Mesenchymal stem cell (in vitro differentiated cells and primary cell): Measurements from ENCODE around the gene DHX32.
"Not testable (repeated sequence)": the region's sequence is repeated elsewhere in the genome, so short reads cannot be mapped to it uniquely, and the experiment has no call there.

Experiments
- DNase-seq: peaks from one replicate; pipeline ENCODE4 v3.0.0-alpha.2; 2013
- H2AFZ ChIP-seq: one replicate; pipeline ENCODE4 v1.6.1; 2013; ENCODE audit warnings: low read depth, mild to moderate bottlenecking, control low read depth, inconsistent platforms, low read length, moderate library complexity
- H2AK5ac ChIP-seq: 2 replicates; pipeline ENCODE4 v1.6.1; 2013; ENCODE audit warnings: low read length, moderate library complexity, mild to moderate bottlenecking, inconsistent platforms; ENCODE audit not compliant: severe bottlenecking
- H2BK120ac ChIP-seq: one replicate; pipeline ENCODE4 v1.6.1; 2013; ENCODE audit warnings: low read depth, mild to moderate bottlenecking, inconsistent platforms, low read length, moderate library complexity
- H2BK12ac ChIP-seq, 2 experiments: one replicate each; pipeline ENCODE4 v1.6.1; 2013; ENCODE audit warnings: inconsistent platforms in 2 of 2, low read length in 2 of 2, mild to moderate bottlenecking in 2 of 2, moderate library complexity in 2 of 2, control low read depth in 1 of 2
- H2BK15ac ChIP-seq: one replicate; pipeline ENCODE4 v1.6.1; 2013; ENCODE audit warnings: mild to moderate bottlenecking, low read depth, inconsistent platforms; ENCODE audit not compliant: poor library complexity, severe bottlenecking
- H2BK5ac ChIP-seq: 2 replicates; pipeline ENCODE4 v1.6.1; 2013; ENCODE audit warnings: low read depth, mild to moderate bottlenecking, low read length, control low read depth, inconsistent platforms; ENCODE audit not compliant: poor library complexity, severe bottlenecking
- H3K14ac ChIP-seq, 2 experiments: one replicate each; pipeline ENCODE4 v1.6.1; 2013; ENCODE audit warnings: inconsistent platforms in 2 of 2, low read length in 2 of 2, control low read depth in 1 of 2, mild to moderate bottlenecking in 1 of 2, moderate library complexity in 1 of 2
- H3K18ac ChIP-seq, 2 experiments: one replicate each; pipeline ENCODE4 v1.6.1; 2013; ENCODE audit warnings: inconsistent platforms in 2 of 2, low read length in 2 of 2, control low read depth in 1 of 2, low read depth in 1 of 2, mild to moderate bottlenecking in 1 of 2
- H3K23ac ChIP-seq, 2 experiments: one replicate each; pipeline ENCODE4 v1.6.1; 2013; ENCODE audit warnings: inconsistent platforms in 2 of 2, low read length in 2 of 2, mild to moderate bottlenecking in 2 of 2, moderate library complexity in 2 of 2, control low read depth in 1 of 2
- H3K27ac ChIP-seq: 2 replicates; pipeline ENCODE4 v1.5.1; 2013; ENCODE audit warnings: mild to moderate bottlenecking, moderate library complexity, low read length, control low read depth, inconsistent platforms; ENCODE audit not compliant: poor library complexity, severe bottlenecking
- H3K27me3 ChIP-seq, 2 experiments: 2 replicates each; pipeline versions ENCODE4 v1.6.1 to v1.7.0; 2013; ENCODE audit warnings: low read length in 2 of 2, mild to moderate bottlenecking in 2 of 2, moderate library complexity in 2 of 2, control low read depth in 1 of 2, inconsistent platforms in 1 of 2; ENCODE audit not compliant: control insufficient read depth in 1 of 2, insufficient read depth in 1 of 2
- H3K36me3 ChIP-seq, 2 experiments: 2 replicates each; pipeline versions ENCODE4 v1.6.1 to v1.7.0; 2013; ENCODE audit warnings: low read length in 2 of 2, control low read depth in 1 of 2, inconsistent platforms in 1 of 2, low read depth in 1 of 2, mild to moderate bottlenecking in 1 of 2; ENCODE audit not compliant: insufficient read depth in 2 of 2, control insufficient read depth in 1 of 2
- H3K4ac ChIP-seq, 2 experiments: one replicate each; pipeline ENCODE4 v1.6.1; 2013; ENCODE audit warnings: inconsistent platforms in 2 of 2, low read length in 2 of 2, mild to moderate bottlenecking in 2 of 2, moderate library complexity in 2 of 2, control low read depth in 1 of 2, low read depth in 1 of 2
- H3K4me1 ChIP-seq: 2 replicates; pipeline ENCODE4 v1.6.1; 2013; ENCODE audit warnings: low read depth, low read length, control low read depth; ENCODE audit not compliant: control insufficient read depth, insufficient read depth
- H3K4me2 ChIP-seq: 2 replicates; pipeline ENCODE4 v1.6.1; 2013; ENCODE audit warnings: low read length, mild to moderate bottlenecking, inconsistent platforms; ENCODE audit not compliant: poor library complexity, severe bottlenecking
- H3K4me3 ChIP-seq, 2 experiments: 2 replicates each; pipeline versions ENCODE4 v1.5.1 to v1.7.0; 2013; ENCODE audit warnings: low read length in 2 of 2, mild to moderate bottlenecking in 2 of 2, control low read depth in 1 of 2, low read depth in 1 of 2; ENCODE audit not compliant: insufficient read depth in 1 of 2
- H3K79me1 ChIP-seq: replicated peaks from 2 replicates; pipeline ENCODE4 v1.6.1; 2013; ENCODE audit warnings: mild to moderate bottlenecking, control low read depth, low read length, inconsistent platforms; ENCODE audit not compliant: poor library complexity, severe bottlenecking
- H3K9ac ChIP-seq: 2 replicates; pipeline ENCODE4 v1.7.0; 2013; ENCODE audit warnings: mild to moderate bottlenecking, low read length, moderate library complexity
- H3K9me3 ChIP-seq: 2 replicates; pipeline ENCODE4 v1.7.0; 2013; ENCODE audit warnings: mild to moderate bottlenecking, low read length; ENCODE audit not compliant: control insufficient read depth
- H4K8ac ChIP-seq: one replicate; pipeline ENCODE4 v1.6.1; 2013; ENCODE audit warnings: inconsistent platforms, mild to moderate bottlenecking, low read length, moderate library complexity
- H4K91ac ChIP-seq: one replicate; pipeline ENCODE4 v1.6.1; 2013; ENCODE audit warnings: mild to moderate bottlenecking, low read length, inconsistent platforms
- WGBS: methylation state at CpG from one replicate; pipeline ENCODE4 v1.1.7; 2013; ENCODE audit warnings: mixed read lengths; 5-methylcytosine and 5-hydroxymethylcytosine counted together

The DHX32 gene

DNA sequence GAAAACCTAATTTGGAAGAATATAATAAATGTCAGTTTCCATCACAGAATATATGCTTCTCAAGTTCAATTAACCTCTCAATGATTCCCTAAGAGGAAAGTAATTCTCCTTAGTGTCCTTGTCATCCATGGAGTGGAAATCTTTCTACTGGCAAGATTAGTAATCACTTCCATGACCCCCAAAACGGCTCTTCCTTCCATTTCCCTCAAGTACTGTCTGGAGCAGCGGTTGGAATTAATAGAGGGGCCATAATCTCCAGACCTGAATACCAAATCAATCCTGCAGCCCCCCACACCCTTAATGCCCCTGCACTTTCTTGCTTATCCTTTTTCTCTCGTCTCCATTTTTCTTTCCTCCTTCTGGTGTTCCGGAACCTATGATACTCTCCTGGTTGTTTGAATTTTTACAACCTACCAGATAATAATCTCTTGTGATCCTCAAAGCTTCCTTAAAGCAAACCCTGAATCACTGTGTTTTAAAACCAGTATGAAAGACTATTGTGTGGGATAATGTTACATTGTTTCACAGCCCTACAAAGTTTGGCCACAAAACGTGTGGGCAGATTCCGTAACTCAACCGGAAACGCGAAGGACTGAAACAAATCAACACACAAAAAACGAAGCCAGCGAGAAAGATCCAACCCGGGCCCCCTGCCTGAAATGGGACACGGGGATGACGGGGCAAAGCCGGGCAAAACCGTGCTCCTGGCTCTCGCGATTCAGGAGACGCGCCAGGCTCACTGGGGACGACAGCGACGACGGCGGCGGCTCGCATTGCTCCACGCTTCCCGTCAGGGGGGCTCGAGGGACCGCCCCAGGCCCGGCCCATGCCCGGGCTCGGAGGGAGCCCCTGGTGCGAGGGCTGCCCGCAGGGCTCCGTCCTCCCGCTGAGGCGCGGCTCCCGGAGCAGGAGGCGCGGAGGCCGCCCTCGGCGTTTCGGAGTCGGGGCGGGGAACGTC, 14.3 kb upstream of the DHX32 start:
- H3K9me3 ChIP-seq, H2AK5ac ChIP-seq, H3K27me3 ChIP-seq, H2AFZ ChIP-seq, H3K23ac ChIP-seq, H3K14ac ChIP-seq, H2BK5ac ChIP-seq, H2BK12ac ChIP-seq, H3K4me1 ChIP-seq, H3K36me3 ChIP-seq, H3K79me1 ChIP-seq: not testable (repeated sequence)
- H4K8ac ChIP-seq, result peak overlapping the region; percentile 64
- H3K18ac ChIP-seq, result peak overlapping the region; percentile 8 to 34
- peak overlapping the region; percentile 69 for H2BK15ac ChIP-seq
- peak overlapping the region; percentile 74 to 84 for H3K4me3 ChIP-seq
- peak overlapping the region; percentile 52 for H4K91ac ChIP-seq
- peak overlapping the region; percentile 4 for H3K27ac ChIP-seq
- peak overlapping the region; percentile 89 for H2BK120ac ChIP-seq
- H3K4ac ChIP-seq, result peak overlapping the region in 1 of 2 experiments; percentile 51
- WGBS, result 33% methylated on average over 50 of the region's 50 CpGs
- peak overlapping the region; percentile 89 for H3K9ac ChIP-seq
- peak overlapping the region; percentile 83 for H3K4me2 ChIP-seq
- peak; percentile 86 for DNase-seq

DNA sequence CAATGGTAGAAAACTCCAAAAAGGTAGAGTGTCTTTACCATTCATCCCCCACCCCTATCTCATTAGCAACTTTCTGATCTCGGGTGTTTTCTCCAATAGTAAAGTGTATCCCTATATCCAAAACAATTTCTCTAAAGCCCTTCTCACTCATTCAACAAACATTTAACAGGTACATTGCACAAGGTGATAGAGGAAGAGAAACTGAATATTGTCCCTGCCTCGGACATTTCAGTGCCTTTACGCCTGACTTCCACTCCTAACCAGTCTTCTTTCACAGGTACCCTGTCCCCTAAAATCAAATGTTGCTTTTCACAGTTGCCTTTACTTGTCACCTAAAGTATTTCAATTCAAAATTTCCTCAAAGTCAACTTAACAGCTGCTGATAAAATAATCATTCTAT, 13.1 kb upstream of the DHX32 start:
- H2BK15ac ChIP-seq, H4K91ac ChIP-seq, H3K9me3 ChIP-seq, H3K18ac ChIP-seq, H2BK12ac ChIP-seq, H3K27ac ChIP-seq, H2BK120ac ChIP-seq, H3K23ac ChIP-seq, H2AK5ac ChIP-seq, H3K9ac ChIP-seq, H4K8ac ChIP-seq, H3K4me3 ChIP-seq, DNase-seq, H3K27me3 ChIP-seq, H3K36me3 ChIP-seq, H3K4me1 ChIP-seq, H3K4me2 ChIP-seq, H2BK5ac ChIP-seq, H3K4ac ChIP-seq, H3K79me1 ChIP-seq, H3K14ac ChIP-seq, H2AFZ ChIP-seq: not testable (repeated sequence)
- 71% methylated on average over 2 of the region's 3 CpGs for WGBS

GRCh38 chr10:125892402-125892801, 11.3 kb upstream of the DHX32 start:
- H3K14ac ChIP-seq, H3K27ac ChIP-seq, H3K18ac ChIP-seq, H2BK15ac ChIP-seq, H3K79me1 ChIP-seq, H3K4me3 ChIP-seq, H2BK120ac ChIP-seq, H2BK12ac ChIP-seq, H3K36me3 ChIP-seq, H2AFZ ChIP-seq, H3K27me3 ChIP-seq, H4K91ac ChIP-seq, H3K4me2 ChIP-seq, H4K8ac ChIP-seq, H3K23ac ChIP-seq, H3K9ac ChIP-seq, H3K4ac ChIP-seq, H3K9me3 ChIP-seq, H3K4me1 ChIP-seq, H2BK5ac ChIP-seq, H2AK5ac ChIP-seq: not testable (repeated sequence)
- 38% methylated on average over 5 of the region's 5 CpGs for WGBS
- peak; percentile 60 for DNase-seq

DNA sequence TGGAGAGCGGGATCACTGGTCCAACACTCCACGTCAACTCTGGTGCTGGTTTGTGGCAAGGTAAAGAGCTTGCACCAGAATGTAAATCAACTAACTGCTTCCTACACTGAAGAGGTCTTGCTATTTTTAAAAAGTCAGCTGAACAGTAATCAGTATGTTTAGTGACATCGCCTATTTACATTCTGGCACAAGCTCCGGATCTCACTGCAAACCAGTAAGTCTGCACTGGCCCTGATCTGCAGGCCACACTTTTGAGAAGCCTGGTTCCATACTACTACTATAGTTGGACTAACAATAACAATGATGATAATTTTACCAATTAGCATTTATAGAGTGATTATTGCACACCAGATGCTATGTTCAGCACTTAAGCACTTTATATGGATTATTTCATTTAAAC, 8.3 kb upstream of the DHX32 start:
- H3K9ac ChIP-seq, H4K8ac ChIP-seq, H2AFZ ChIP-seq, H3K4me2 ChIP-seq, H3K4ac ChIP-seq, H3K9me3 ChIP-seq, H2BK5ac ChIP-seq, H3K36me3 ChIP-seq, H2BK120ac ChIP-seq, H3K23ac ChIP-seq, H2BK15ac ChIP-seq, H3K4me3 ChIP-seq, H2AK5ac ChIP-seq, DNase-seq, H4K91ac ChIP-seq, H3K27me3 ChIP-seq, H3K4me1 ChIP-seq, H3K27ac ChIP-seq, H3K14ac ChIP-seq, H2BK12ac ChIP-seq, H3K18ac ChIP-seq: not testable (repeated sequence)
- 85% methylated on average over 2 of the region's 4 CpGs for WGBS
- peaks cover 13% of the 10 kb centered on the region for H3K79me1 ChIP-seq
